HG02981 (cell line): Measurements from ENCODE around the gene GARIN5B.

Experiments
- ATAC-seq: cut with Tn5 transposase; IDR thresholded peaks from one replicate; pipeline ENCODE4 v1.9.1; 2021; ENCODE audit warnings: mild to moderate bottlenecking, moderate library complexity; ENCODE audit not compliant: unreplicated experiment

The GARIN5B gene

DNA sequence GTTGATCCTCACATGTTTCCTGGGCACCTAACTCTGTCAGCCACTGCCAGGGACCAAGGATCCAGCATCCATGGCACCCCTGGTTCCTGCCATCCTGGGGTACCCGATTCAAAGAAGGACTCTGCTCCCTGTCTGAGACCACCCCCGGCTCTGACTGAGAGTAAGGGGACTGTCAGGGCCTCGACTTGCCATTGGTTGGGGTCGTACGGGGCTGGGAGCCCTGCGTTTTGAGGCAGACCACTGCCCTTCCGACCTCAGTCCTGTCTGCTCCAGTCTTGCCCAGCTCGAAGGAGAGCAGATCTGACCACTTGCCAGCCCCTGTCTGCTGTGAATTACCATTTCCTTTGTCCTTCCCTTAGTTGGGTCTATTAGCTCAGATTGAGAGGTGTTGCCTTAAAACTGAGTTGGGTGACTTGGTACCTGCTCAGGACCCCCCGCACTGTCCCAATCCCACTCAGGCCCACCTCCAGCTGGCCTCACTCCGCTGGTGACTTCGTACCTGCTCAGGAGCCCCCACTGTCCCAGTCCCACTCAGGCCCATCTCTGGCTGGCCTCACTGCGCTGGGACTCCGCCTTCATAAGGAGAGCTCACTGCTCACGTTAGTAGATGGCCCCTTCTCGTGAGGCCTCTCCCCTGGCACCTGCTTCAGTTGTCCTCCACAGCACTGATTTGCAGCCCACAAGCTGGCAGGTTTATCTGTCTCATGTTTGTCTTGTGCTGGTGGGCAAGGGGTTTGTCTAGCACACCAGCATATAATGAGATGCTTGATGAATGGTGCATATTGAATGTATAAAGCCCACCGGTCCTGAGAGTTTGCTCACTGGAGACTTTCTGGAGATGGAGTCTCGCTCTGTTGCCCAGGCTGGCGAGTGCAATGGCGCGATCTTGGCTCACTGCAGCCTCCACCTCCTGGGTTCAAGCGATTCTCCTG is 26.6 kb upstream of the GARIN5B start:
- no peak for ATAC-seq

DNA sequence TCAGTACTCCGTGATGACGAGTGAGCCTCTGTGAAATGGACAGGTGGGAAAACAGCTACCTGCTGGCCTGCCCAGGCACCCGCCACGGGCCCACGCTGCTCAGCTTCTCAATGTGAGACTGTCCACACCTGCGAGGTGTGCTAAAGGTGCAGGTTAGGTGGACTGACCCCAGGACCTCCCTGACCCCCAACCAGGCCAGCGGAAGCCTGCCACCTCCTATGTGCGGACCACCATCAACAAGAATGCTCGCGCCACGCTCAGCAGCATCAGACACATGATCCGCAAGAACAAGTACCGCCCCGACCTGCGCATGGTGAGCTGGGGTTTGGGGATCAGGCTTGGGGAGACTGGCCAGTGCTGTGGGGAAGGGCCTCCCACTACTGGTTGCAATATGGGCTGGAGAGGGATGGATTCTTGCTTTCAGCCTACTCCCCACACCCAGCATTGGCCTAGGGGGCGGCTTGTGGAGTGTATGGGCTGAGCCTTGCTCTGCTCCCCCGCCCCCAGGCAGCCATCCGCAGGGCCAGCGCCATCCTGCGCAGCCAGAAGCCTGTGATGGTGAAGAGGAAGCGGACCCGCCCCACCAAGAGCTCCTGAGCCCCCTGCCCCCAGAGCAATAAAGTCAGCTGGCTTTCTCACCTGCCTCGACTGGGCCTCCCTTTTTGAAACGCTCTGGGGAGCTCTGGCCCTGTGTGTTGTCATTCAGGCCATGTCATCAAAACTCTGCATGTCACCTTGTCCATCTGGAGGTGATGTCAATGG is 24.9 kb upstream of the GARIN5B start:
- no peak for ATAC-seq

GRCh38 chr19:55386493-55386971 is 23.5 kb upstream of the GARIN5B start:
- no peak for ATAC-seq

DNA sequence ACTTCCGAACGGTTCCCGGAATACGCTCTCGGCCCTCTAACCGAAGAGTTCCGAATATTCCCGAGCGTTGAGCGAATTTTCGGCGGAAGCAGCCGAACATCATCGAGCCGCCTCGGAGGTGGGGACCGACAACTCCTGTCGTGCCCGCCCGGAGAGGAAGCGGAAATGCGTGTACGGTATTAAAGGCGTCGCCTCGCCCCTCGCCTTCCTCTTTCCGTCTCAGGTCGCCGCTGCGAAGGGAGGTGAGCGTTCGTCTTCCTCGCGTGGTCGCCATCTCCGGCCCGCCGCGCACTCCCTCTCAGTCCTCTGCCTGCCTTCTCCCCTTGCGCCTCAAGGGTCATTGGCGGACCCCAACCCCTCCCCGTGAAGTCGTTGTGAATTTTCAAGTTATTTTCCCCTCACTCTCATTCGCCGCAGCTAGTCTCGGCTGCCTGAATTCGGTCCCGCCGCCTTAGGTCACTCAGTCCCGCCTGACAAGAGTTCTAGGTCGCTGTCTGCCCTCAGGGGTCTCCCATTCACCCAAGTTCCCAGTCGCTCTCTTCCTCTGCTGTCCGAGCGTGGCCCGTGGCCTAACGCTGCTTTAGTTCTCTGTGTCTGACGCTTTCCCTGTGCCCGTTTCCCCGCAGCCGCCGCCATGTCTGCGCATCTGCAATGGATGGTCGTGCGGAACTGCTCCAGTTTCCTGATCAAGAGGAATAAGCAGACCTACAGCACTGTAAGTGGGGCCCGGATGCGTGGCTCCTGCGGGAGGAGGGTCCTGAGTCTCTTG is 22.8 kb upstream of the GARIN5B start, which contains the start of gene RPL28:
Gene RPL28, plus strand, starts transcription at position 209 of the 769 bp plus-strand sequence. Its CDS starts 426 bp downstream, at position 635.
- peak; percentile 58 for ATAC-seq

DNA sequence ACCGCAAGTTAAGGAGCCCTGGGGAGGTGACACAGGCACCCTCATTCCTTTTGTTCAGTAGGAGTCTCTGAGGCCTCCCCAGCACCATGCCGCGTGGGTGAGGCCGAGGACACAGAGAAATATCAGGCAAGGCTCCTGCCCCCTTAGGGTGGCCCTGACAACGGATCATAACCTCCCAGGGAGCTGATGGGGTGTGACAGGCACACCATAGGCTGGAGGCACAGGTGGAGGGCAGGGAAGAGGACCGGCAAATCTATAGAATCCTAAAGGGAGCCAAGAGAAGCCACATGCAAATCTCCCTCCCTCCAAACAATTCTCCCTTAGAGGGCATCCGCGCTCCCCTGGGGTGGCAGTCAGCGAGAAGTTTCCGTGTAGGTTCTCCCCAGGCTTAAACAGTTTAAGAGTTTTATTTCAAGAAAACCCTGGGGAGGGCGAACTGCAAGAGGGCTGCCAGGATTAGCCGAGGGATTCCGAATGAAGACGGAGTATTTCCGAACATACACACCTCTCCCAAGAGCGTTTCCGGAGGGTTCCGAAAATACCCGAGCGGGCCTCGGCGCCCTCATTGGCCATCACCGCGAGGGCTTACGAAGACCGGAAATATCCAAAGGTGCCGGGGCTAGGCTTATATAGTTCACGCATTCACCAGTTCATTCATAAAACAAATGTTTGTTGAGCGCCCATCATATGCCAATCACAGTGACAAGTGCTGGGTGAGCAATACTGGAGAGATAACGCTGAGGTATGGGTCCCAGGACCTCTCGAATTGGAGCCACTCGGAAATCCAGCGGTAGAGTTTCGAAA is 22.1 kb upstream of the GARIN5B start:
- peak; percentile 54 for ATAC-seq

DNA sequence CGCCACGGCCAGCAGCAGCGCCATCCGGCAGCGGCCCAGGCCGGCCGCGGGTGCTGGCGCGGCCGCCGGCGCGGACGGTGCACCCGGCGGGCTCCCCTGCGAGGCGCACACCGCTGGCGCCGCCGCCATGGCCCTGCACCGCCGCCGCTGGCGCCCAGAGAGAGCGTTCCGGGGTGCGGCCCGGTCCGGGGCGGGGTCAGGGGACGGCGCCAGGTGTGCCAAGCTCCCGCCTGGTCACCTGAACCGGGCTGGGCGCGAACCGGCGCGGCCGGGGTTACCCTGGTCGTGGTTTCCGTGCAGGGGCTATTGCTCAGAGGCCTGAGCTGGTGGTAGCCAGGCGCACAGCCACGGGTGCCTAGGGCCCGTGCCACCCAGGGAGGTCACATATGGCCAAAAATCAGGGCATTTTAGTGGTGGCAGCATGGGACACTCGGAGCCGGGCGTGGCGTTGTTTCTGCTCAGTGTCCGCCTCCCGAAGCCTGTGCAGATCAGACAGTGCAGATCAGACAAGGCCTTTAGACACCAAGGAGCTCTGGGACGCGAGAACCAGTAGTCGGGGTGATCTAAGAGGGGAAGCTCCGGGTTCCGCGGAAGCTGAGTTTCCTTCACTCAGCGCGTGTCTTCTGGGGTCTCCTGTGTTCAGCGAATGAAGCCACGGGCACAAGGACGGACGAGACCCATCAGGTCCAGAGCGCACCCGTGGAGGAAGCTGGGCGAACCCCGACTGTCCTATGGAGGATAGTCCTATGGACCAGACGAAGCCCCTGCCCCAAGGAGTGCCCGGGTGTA is 21.3 kb upstream of the GARIN5B start, which contains the start of gene TMEM238:
Gene TMEM238, minus strand, starts transcription at position 162 of the 789 bp plus-strand sequence. Its CDS starts 33 bp downstream, at position 129.
- ATAC-seq = no peak

- ATAC-seq = no peak
These were observed 20.4 kb upstream of the GARIN5B start for GRCh38 chr19:55383279-55384130.

- no peak for ATAC-seq
These were observed 19.5 kb upstream of the GARIN5B start for GRCh38 chr19:55382522-55383054.

GRCh38 chr19:55382013-55382412 is 19.0 kb upstream of the GARIN5B start:
- ATAC-seq = no peak

GRCh38 chr19:55379174-55379573 is 16.1 kb upstream of the GARIN5B start:
- ATAC-seq = no peak

- ATAC-seq = no peak
These were observed 14.5 kb upstream of the GARIN5B start for GRCh38 chr19:55377356-55378131.

GRCh38 chr19:55376241-55376933 is 13.3 kb upstream of the GARIN5B start, which contains the start of gene TMEM190:
Gene TMEM190, plus strand, starts transcription at chr19:55376826. Its CDS starts 28 bp downstream, at chr19:55376854.
- ATAC-seq = no peak

GRCh38 chr19:55373993-55374757 is 11.1 kb upstream of the GARIN5B start:
- ATAC-seq = no peak

- ATAC-seq = no peak
These were observed 10.4 kb upstream of the GARIN5B start for GRCh38 chr19:55373306-55373992.
